ENCODE measurements around the gene TNFSF13.
"Not testable (repeated sequence)": the region's sequence is repeated elsewhere in the genome, so short reads cannot be mapped to it uniquely, and the experiment has no call there.

Gene TNFSF13

GRCh38 chr17:7591596-7591995 lies 33.0 kb downstream of the TNFSF13 start:
- no peak for DNase-seq (ENCODE audit: low spot score)

GRCh38 chr17:7592422-7593021 lies 34.0 kb downstream of the TNFSF13 start:
- no peak for DNase-seq (ENCODE audit: low spot score)

GRCh38 chr17:7593296-7593695 lies 34.7 kb downstream of the TNFSF13 start:
- DNase-seq (ENCODE audit: low spot score) = no peak

- not testable (repeated sequence) for DNase-seq (ENCODE audit: low spot score)
Observed at GRCh38 chr17:7597561-7597960, 39.0 kb downstream of the TNFSF13 start.

GRCh38 chr17:7606280-7606679 lies 47.7 kb downstream of the TNFSF13 start:
- no peak for DNase-seq (ENCODE audit: low spot score)

GRCh38 chr17:7610641-7611040 lies 52.1 kb downstream of the TNFSF13 start:
- no peak for DNase-seq (ENCODE audit: low spot score)

Measured in putamen (tissue), 1 donor.